Transverse colon (tissue), 3 donors: ENCODE data around the gene PAPOLA.
"Not testable (repeated sequence)": the region's sequence is repeated elsewhere in the genome, so short reads cannot be mapped to it uniquely, and the experiment has no call there.

ENCODE experiments used
- EP300 ChIP-seq: sonication (generic); formaldehyde crosslinking; IDR thresholded peaks from one replicate; pipeline ENCODE4 v1.6.1; 2017; ENCODE audit warnings: antibody characterized with exemption, low read depth
- TF ChIP-seq, protein P1 (sequence below), 5 experiments: fragments of 200-600 bp in 3 of 5; fragments of 450-650 bp in 2 of 5; sonication (generic) in 3 of 5; IDR thresholded peaks; 1 replicate in 2 of 5; 2 replicates in 3 of 5; pipeline ENCODE4 v1.5.1; 2016 to 2017; ENCODE audit warnings: antibody characterized with exemption in 5 of 5, inconsistent platforms in 3 of 5, mild to moderate bottlenecking in 2 of 5, moderate library complexity in 1 of 5

- TF ChIP-seq EP300 = not testable (repeated sequence)
- TF ChIP-seq, protein P1, sequence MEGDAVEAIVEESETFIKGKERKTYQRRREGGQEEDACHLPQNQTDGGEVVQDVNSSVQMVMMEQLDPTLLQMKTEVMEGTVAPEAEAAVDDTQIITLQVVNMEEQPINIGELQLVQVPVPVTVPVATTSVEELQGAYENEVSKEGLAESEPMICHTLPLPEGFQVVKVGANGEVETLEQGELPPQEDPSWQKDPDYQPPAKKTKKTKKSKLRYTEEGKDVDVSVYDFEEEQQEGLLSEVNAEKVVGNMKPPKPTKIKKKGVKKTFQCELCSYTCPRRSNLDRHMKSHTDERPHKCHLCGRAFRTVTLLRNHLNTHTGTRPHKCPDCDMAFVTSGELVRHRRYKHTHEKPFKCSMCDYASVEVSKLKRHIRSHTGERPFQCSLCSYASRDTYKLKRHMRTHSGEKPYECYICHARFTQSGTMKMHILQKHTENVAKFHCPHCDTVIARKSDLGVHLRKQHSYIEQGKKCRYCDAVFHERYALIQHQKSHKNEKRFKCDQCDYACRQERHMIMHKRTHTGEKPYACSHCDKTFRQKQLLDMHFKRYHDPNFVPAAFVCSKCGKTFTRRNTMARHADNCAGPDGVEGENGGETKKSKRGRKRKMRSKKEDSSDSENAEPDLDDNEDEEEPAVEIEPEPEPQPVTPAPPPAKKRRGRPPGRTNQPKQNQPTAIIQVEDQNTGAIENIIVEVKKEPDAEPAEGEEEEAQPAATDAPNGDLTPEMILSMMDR (IDR thresholded peaks at IDR 0.05) = not testable (repeated sequence)
These were observed 2.2 kb downstream of the PAPOLA start for GRCh38 chr14:96504353-96504752.
